A673 (cell line): Measurements from ENCODE around the gene EIPR1. TPM values are rescaled to one million over a fixed set of nuclear protein-coding genes. Genes with fewer than 3 reads are reported as not detected.

Source experiments
- BruUV-seq: library from RNA; stranded (reverse); fragments of 400-500 nt; replicated peaks from 2 replicates; lab custom pipeline; 2021; lab: Mats Ljungman, UMichigan
- CTCF ChIA-PET: fragments of 300-600 bp; sonication (Branson Sonifier 250); formaldehyde crosslinking; loops from one replicate; lab custom pipeline; 2022; ENCODE audit warnings: antibody characterized with exemption; lab: Charles Lee
- POLR2A ChIA-PET: fragments of 300-600 bp; sonication (Branson Sonifier 250); formaldehyde crosslinking; loops from one replicate; lab custom pipeline; 2022; ENCODE audit warnings: antibody characterized with exemption; ENCODE audit not compliant: low non-redundant PET; lab: Charles Lee
- DNase-seq: peaks from one replicate; pipeline ENCODE4 v3.0.0-alpha.2; 2015; ENCODE audit warnings: low spot score
- H3K27ac ChIP-seq: fragments of 200-600 bp; sonication (generic); 2 replicates; pipeline ENCODE4 v1.5.1; 2016; ENCODE audit warnings: mixed run types, low read depth, mild to moderate bottlenecking, mixed read lengths, antibody characterized with exemption, low read length; ENCODE audit not compliant: poor library complexity, severe bottlenecking
- H3K27me3 ChIP-seq: fragments of 200-600 bp; sonication (generic); replicated peaks from 2 replicates; pipeline ENCODE4 v1.6.1; 2017; ENCODE audit warnings: mixed run types, low read depth, mild to moderate bottlenecking, mixed read lengths, antibody characterized with exemption, low read length; ENCODE audit not compliant: insufficient read depth, poor library complexity
- H3K36me3 ChIP-seq: fragments of 200-600 bp; sonication (generic); 2 replicates; pipeline ENCODE4 v1.6.1; 2016; ENCODE audit warnings: mixed run types, mild to moderate bottlenecking, mixed read lengths, antibody characterized with exemption, low read length; ENCODE audit not compliant: insufficient read depth, poor library complexity, severe bottlenecking
- H3K4me1 ChIP-seq: fragments of 200-600 bp; sonication (generic); 2 replicates; pipeline ENCODE4 v1.6.1; 2017; ENCODE audit warnings: mixed run types, mild to moderate bottlenecking, mixed read lengths, antibody characterized with exemption, low read length; ENCODE audit not compliant: insufficient read depth, poor library complexity, severe bottlenecking
- H3K4me3 ChIP-seq: fragments of 200-600 bp; sonication (generic); 2 replicates; pipeline ENCODE4 v1.5.1; 2016; ENCODE audit warnings: low read depth, mixed run types, mild to moderate bottlenecking, mixed read lengths, low read length; ENCODE audit not compliant: poor library complexity, severe bottlenecking
- H3K9me3 ChIP-seq: fragments of 200-600 bp; sonication (generic); 2 replicates; pipeline ENCODE4 v1.6.1; 2016; ENCODE audit warnings: mixed run types, low read depth, mild to moderate bottlenecking, mixed read lengths, antibody characterized with exemption, low read length; ENCODE audit not compliant: poor library complexity, severe bottlenecking
- EZH2 ChIP-seq: fragments of 200-600 bp; sonication (generic); IDR thresholded peaks from 2 replicates; pipeline ENCODE4 v1.6.1; 2017; ENCODE audit warnings: borderline replicate concordance, low read depth, mild to moderate bottlenecking, mixed read lengths, antibody characterized with exemption, low read length; ENCODE audit not compliant: poor library complexity, severe bottlenecking
- intact Hi-C: fragments of 100-400 bp; cut with micrococcal nuclease; formaldehyde crosslinking; loops from one replicate; pipeline ENCODE4 v1.10.0; 2022; ENCODE audit not compliant: unreplicated experiment
- total RNA-seq: library from RNA; stranded (reverse); gene quantifications from 2 replicates; pipeline ENCODE4 v1.2.3, GENCODE V29; 2021
- TF ChIP-seq, protein P1 (sequence below): fragments of 300-800, 200-600 bp; sonication (generic); conservative IDR thresholded peaks from 2 replicates; pipeline ENCODE4 v1.5.1; 2017; ENCODE audit warnings: low read depth, mild to moderate bottlenecking, antibody characterized with exemption, low read length, moderate library complexity, mixed read lengths

EIPR1 gene
- total RNA-seq, 1 experiment from 2014 or later = 37.0 TPM

DNA sequence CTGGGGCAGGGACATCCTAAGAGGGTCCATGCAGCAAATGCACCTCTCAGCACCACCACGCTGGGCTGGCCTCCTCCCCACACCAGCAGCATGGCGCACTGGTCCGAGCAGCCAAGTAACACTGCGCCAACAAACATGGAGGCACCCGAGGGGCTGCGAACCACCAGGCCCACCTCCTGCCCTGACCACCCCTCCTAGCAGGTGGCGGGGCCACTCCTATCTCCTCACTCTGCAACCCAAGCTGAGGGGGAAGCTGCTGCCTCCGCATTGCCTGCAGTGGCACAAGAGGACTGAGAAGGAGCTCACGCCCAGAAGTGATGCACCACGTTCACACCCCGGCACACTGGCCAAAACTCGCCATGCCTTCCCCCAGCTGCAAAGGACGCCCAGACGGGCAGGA is 94.4 kb downstream of the EIPR1 start:
- H3K36me3 ChIP-seq = no peaks in the 10 kb centered on the region
- ChIA-PET POLR2A (interaction anchor here (0.7 kb wide), 1 partner anchor 134 kb away, joined by 5 read pairs; no protein-coding TSS in a partner anchor), CTCF (interaction anchor here (0.6 kb wide), 1 partner anchor 105 kb away, joined by 6 read pairs; no protein-coding TSS in a partner anchor)
- intact Hi-C loops = no loop called here
- no peaks in the 10 kb centered on the region for H3K9me3 ChIP-seq
- no peak overlapping the region for H3K27ac ChIP-seq
- H3K4me3 ChIP-seq = no peak overlapping the region
- TF ChIP-seq, protein P1, sequence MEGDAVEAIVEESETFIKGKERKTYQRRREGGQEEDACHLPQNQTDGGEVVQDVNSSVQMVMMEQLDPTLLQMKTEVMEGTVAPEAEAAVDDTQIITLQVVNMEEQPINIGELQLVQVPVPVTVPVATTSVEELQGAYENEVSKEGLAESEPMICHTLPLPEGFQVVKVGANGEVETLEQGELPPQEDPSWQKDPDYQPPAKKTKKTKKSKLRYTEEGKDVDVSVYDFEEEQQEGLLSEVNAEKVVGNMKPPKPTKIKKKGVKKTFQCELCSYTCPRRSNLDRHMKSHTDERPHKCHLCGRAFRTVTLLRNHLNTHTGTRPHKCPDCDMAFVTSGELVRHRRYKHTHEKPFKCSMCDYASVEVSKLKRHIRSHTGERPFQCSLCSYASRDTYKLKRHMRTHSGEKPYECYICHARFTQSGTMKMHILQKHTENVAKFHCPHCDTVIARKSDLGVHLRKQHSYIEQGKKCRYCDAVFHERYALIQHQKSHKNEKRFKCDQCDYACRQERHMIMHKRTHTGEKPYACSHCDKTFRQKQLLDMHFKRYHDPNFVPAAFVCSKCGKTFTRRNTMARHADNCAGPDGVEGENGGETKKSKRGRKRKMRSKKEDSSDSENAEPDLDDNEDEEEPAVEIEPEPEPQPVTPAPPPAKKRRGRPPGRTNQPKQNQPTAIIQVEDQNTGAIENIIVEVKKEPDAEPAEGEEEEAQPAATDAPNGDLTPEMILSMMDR = no peak
- no peak for TF ChIP-seq EZH2
- peaks cover 20% of the 10 kb centered on the region for H3K4me1 ChIP-seq
- BruUV-seq = no TSS peak
- H3K27me3 ChIP-seq = no peaks in the 10 kb centered on the region
- no peak for DNase-seq

DNA sequence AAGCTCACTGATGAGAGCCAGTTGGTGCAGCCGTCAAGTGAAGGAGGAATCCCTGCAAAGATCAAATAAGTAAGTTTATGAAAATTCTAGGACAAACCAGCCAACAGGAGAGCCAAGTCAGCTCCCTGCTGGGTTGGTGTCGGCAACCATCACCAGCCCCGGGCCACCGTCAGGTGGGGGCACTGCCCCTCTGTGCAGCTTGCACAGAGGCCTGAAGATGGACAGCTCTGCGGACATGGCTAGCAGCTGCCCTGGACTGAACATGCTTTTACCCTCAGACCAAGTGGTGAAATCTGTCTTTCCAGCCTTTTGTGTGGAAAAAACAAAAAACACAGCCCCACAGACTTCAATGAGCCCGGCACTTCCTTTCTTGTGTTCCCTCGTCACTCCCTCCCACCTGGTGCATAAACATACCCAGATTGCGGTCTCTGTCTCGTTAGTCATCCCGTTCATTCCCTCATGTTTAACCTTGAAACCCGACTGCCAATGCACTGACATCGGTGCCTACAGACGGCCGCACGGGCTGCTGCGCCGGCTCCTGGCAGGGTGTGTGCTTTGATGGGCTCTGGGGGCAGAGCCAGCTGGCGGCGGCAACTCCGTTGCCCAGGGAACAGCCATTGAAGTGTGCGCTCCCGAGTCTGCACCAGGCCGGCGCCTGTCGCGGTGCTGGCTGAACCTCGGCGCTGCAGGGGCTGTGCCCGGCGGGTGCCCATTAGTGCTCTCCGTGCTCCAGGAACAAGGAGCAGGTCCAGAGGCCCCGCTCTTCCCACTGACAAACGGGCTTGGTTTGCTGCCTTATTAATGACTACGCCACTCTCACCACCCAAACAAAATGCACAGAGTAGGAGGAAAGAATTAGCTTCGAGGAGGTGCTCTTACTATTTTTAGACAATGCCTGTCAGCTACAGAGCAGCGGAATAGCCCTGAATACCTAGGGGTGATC is 95.3 kb downstream of the EIPR1 start:
- intact Hi-C loops = no loop called here
- Histone ChIP-seq H3K27me3 (no peaks in the 10 kb centered on the region), H3K4me3 (peak overlapping the region; percentile 21), H3K9me3 (no peaks in the 10 kb centered on the region), H3K27ac (no peak overlapping the region), H3K4me1 (peaks cover 20% of the 10 kb centered on the region), H3K36me3 (no peaks in the 10 kb centered on the region)
- ChIA-PET POLR2A (interaction anchor here (0.7 kb wide), 1 partner anchor 133 kb away, joined by 5 read pairs; no protein-coding TSS in a partner anchor), CTCF (no interaction called here)
- BruUV-seq = no TSS peak
- DNase-seq = peak; percentile 80
- TF ChIP-seq, protein P1 = no peak
- no peak for TF ChIP-seq EZH2

DNA sequence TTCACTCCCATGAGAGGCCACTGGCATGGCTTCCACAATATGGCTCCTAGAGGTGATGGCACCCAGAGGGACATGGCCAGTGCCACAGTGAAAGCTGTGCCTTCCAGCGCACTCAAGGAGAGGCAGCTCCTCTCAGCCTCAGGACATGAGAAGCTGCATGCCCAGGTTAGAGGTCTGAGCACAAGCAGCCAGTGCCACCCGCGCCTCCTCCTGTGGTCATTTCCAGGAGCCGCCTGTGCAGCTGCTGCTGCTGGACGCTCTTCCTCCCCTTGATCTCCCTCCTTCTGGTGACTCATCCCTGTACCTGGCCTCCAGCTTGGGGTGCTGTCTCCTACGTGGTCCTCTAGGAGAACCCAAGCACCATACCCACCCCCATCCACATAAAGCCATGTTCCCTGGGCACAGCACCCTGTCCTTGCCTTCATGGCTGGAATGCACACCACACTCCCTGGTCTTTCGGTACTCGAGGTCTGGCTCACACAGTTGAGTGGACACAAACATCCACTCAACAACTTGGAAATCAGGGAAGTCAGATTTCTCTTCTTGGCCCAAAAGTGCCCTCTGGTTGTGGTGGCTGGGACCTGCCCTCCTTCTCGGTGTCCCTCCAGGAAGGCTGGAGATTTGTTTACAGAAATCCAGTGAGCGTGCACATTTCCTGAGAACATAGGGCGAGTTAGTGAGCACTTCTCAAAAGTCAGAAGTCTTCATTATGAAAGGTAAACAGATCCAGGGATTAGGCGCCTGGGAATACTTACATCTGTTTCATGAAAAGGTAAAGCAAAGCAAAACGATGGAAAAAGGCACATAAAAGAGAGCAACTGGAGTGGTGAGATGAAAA is 96.7 kb downstream of the EIPR1 start:
- POLR2A ChIA-PET = no interaction called here
- TF ChIP-seq, protein P1 = no peak
- no peak for TF ChIP-seq EZH2
- no peaks in the 10 kb centered on the region for H3K27me3 ChIP-seq
- BruUV-seq = no TSS peak
- DNase-seq = no peak
- CTCF ChIA-PET = no interaction called here
- peaks cover 14% of the 10 kb centered on the region for H3K4me1 ChIP-seq
- H3K36me3 ChIP-seq = no peaks in the 10 kb centered on the region
- no peak overlapping the region for H3K4me3 ChIP-seq
- H3K9me3 ChIP-seq = no peaks in the 10 kb centered on the region
- no peak overlapping the region for H3K27ac ChIP-seq
- intact Hi-C loops = no loop called here
